HFFc6 (cell line): ENCODE results near the gene CHKB. TPM values are rescaled to one million over a fixed set of nuclear protein-coding genes. Genes with fewer than 3 reads are reported as not detected.
"Not testable (repeated sequence)": the region's sequence is repeated elsewhere in the genome, so short reads cannot be mapped to it uniquely, and the experiment has no call there.

ENCODE experiments used
- DNase-seq: peaks from one replicate; pipeline ENCODE4 v3.0.0-alpha.2; 2018
- H3K27ac Mint-ChIP-seq: 2 replicates; pipeline ENCODE4 v1.8.0; 2020; ENCODE audit warnings: mild to moderate bottlenecking, mixed read lengths
- H3K27me3 Mint-ChIP-seq: 2 replicates; pipeline ENCODE4 v1.8.0; 2021; ENCODE audit warnings: mild to moderate bottlenecking, moderate library complexity, mixed read lengths; ENCODE audit not compliant: insufficient read depth
- H3K36me3 Mint-ChIP-seq: 2 replicates; pipeline ENCODE4 v1.8.0; 2021; ENCODE audit warnings: low read depth, mixed read lengths
- H3K4me1 Mint-ChIP-seq: 2 replicates; pipeline ENCODE4 v1.8.0; 2020; ENCODE audit warnings: low read depth, mixed read lengths
- H3K4me3 Mint-ChIP-seq: 2 replicates; pipeline ENCODE4 v1.8.0; 2020; ENCODE audit warnings: mild to moderate bottlenecking, moderate library complexity, mixed read lengths
- H3K9me3 Mint-ChIP-seq: 2 replicates; pipeline ENCODE4 v1.8.0; 2020; ENCODE audit warnings: mild to moderate bottlenecking, mixed read lengths
- total RNA-seq, 6 experiments: library from RNA; stranded (reverse); fragmentation: NEBNext Ultra II Directional; extraction: Animal tissue kit (Norgen Biotek cat#: 25700); gene quantifications; 2 replicates in 1 of 6; 3 replicates in 5 of 6; pipeline ENCODE4 v1.2.3, GENCODE V29; 2021
- TF ChIP-seq, protein P1 (sequence below): fragments of 200-600 bp; sonication (generic); IDR thresholded peaks from 2 replicates; pipeline ENCODE4 v1.5.0; 2021; ENCODE audit warnings: antibody characterized with exemption, mild to moderate bottlenecking

Gene CHKB
- total RNA-seq, 6 experiments from 2014 or later, result 21.1 to 26.2 (median 25.2) TPM

- Mint-ChIP-seq H3K4me1 (no peaks in the 10 kb centered on the region), H3K27me3 (peaks cover 43% of the 10 kb centered on the region), H3K4me3 (no peak overlapping the region), H3K9me3 (no peaks in the 10 kb centered on the region), H3K36me3 (no peaks in the 10 kb centered on the region), H3K27ac (no peak overlapping the region)
- TF ChIP-seq, protein P1, sequence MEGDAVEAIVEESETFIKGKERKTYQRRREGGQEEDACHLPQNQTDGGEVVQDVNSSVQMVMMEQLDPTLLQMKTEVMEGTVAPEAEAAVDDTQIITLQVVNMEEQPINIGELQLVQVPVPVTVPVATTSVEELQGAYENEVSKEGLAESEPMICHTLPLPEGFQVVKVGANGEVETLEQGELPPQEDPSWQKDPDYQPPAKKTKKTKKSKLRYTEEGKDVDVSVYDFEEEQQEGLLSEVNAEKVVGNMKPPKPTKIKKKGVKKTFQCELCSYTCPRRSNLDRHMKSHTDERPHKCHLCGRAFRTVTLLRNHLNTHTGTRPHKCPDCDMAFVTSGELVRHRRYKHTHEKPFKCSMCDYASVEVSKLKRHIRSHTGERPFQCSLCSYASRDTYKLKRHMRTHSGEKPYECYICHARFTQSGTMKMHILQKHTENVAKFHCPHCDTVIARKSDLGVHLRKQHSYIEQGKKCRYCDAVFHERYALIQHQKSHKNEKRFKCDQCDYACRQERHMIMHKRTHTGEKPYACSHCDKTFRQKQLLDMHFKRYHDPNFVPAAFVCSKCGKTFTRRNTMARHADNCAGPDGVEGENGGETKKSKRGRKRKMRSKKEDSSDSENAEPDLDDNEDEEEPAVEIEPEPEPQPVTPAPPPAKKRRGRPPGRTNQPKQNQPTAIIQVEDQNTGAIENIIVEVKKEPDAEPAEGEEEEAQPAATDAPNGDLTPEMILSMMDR, result no peak
- DNase-seq, result no peak
Observed at GRCh38 chr22:50610041-50610451, 27.4 kb upstream of the CHKB start.

DNA sequence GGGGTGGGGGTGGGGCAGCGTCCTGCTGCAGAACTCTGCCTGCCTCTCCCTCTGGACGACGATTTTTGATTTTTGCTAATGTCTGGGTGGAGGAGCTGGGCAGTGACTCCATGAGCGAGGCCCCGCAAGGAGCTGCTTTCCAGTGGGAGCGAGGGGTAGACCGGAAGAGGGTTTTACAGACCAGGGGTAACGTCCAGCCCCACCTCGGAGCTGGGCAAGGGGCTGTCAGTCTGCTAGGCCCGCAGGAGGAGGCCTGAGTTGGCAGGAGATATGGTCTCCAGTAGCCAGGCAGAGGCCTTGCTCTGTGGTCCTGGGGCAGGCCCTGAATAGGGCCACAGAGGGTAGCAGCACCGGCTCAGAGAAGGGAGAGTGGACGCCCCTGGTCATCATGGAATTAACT, 26.9 kb upstream of the CHKB start:
- Mint-ChIP-seq H3K27me3 (peaks cover 43% of the 10 kb centered on the region), H3K4me3 (no peak overlapping the region), H3K27ac (no peak overlapping the region)

DNA sequence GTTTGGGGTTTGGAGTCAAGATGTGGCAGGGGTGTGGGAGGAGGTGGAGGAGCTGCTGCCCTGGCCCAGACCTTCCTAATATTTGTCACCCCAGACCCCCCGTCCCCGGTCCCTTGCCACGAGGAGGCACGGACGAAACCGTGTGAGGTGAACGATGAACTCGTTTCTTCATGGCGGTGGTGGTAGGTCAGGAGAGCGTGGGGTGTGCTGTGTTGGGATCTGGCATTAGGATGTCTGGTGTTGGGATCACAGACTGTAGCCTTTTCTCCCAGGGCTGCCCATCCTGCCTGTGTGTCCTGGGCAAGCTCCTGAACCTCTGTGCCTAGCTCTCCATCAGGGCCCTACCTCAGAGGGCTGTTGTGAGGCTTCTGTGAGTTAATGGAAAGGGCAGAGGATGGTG, 26.3 kb upstream of the CHKB start:
- Mint-ChIP-seq H3K36me3 (no peaks in the 10 kb centered on the region), H3K27me3 (peaks cover 43% of the 10 kb centered on the region), H3K9me3 (no peaks in the 10 kb centered on the region), H3K4me3 (no peak overlapping the region), H3K27ac (no peak overlapping the region), H3K4me1 (no peaks in the 10 kb centered on the region)
- DNase-seq, result no peak
- TF ChIP-seq, protein P1, result no peak

More for the DNA sequence above, 26.9 kb upstream of the CHKB start:
- no peaks in the 10 kb centered on the region for H3K36me3 Mint-ChIP-seq
- DNase-seq, result no peak
- no peaks in the 10 kb centered on the region for H3K4me1 Mint-ChIP-seq
- TF ChIP-seq, protein P1, result no peak
- no peaks in the 10 kb centered on the region for H3K9me3 Mint-ChIP-seq

GRCh38 chr22:50608058-50608840, 25.6 kb upstream of the CHKB start:
- not testable (repeated sequence) for H3K9me3 Mint-ChIP-seq, H3K4me3 Mint-ChIP-seq, H3K36me3 Mint-ChIP-seq, H3K4me1 Mint-ChIP-seq, H3K27ac Mint-ChIP-seq, DNase-seq
- peaks cover 42% of the 10 kb centered on the region for H3K27me3 Mint-ChIP-seq

- TF ChIP-seq, protein P1, result no peak
- DNase-seq, result no peak
- Mint-ChIP-seq H3K27me3 (peaks cover 47% of the 10 kb centered on the region), H3K4me3 (no peak overlapping the region), H3K4me1 (no peaks in the 10 kb centered on the region), H3K36me3 (no peaks in the 10 kb centered on the region), H3K27ac (no peak overlapping the region), H3K9me3 (no peaks in the 10 kb centered on the region)
Observed at GRCh38 chr22:50607659-50608020, 25.0 kb upstream of the CHKB start.

DNA sequence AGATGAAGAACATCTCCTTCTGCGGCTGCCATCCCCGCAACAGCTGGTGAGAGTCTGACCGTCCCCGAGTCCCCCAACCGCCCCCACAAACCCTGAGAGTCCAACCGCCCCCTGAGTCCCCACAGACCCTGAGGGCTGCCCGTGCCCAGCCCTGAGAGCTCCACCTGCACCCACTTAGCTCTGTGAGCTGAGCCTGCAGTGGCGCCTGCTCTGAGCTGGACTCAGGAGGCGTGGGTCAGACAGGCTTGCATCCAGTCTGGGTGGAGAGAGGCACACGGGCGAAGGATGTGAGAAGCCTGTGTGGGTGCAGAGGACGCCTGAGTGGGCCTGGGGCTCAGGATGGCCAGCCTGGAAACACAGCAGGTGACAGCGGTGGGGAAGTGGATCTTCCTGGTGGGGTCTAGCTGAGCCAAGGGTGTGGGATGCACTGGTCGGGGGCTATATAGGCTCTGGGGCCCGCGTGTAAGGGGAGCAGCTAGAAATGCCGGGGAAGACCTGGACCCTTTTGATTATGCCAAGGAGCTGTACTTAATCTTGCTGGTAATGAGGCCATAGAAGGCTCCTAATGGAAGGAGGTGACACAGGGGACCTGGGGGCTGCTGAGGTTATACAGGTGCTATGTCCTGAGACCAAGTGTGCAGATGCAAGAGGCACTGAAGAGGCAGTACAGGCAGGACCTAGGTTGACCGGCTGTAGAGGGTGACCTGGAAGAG, 24.5 kb upstream of the CHKB start:
- no peak overlapping the region for H3K4me3 Mint-ChIP-seq
- H3K27me3 Mint-ChIP-seq, result peaks cover 49% of the 10 kb centered on the region
- no peak overlapping the region for H3K27ac Mint-ChIP-seq
- no peak for DNase-seq
- no peaks in the 10 kb centered on the region for H3K9me3 Mint-ChIP-seq
- no peaks in the 10 kb centered on the region for H3K36me3 Mint-ChIP-seq
- H3K4me1 Mint-ChIP-seq, result no peaks in the 10 kb centered on the region; the same call in 1 of the 2 replicates
- TF ChIP-seq, protein P1, result no peak
